Lower leg skin (tissue), 4 donors: ENCODE results near the gene ABCB9. TPM values are rescaled to one million over a fixed set of nuclear protein-coding genes. Genes with fewer than 3 reads are reported as not detected.

ENCODE experiments used
- DNase-seq, 2 donors: peaks; one replicate each; pipeline ENCODE4 v3.0.0-alpha.2; 2019; ENCODE audit warnings: low spot score in 2 of 2
- H3K4me3 ChIP-seq: fragments of 200-600 bp; sonication (generic); 2 replicates; pipeline ENCODE4 v1.5.1; 2017; ENCODE audit warnings: mild to moderate bottlenecking, low read depth; ENCODE audit not compliant: poor library complexity, severe bottlenecking
- POLR2A ChIP-seq, 2 donors: fragments of 450-650 bp; IDR thresholded peaks; one replicate each; pipeline ENCODE4 v1.6.1; 2016 to 2017; ENCODE audit warnings: antibody characterized with exemption in 2 of 2, mild to moderate bottlenecking in 1 of 2, moderate library complexity in 1 of 2
- WGBS, 2 donors: methylation state at CpG; one replicate each; pipeline ENCODE4 v1.1.5; 2018; 5-methylcytosine and 5-hydroxymethylcytosine counted together
- intact Hi-C: fragments of 100-400 bp; cut with DNase I; formaldehyde crosslinking; loops from one replicate; pipeline ENCODE4 v1.15.0; 2023; ENCODE audit warnings: low total_unique reads
- total RNA-seq, 4 donors: library from RNA; depleted of rRNA; stranded (reverse); fragments of >200 nt; gene quantifications; one replicate each; pipeline ENCODE4 v1.1.0, GENCODE V29; 2016
- TF ChIP-seq, protein P1 (sequence below), 3 donors: fragments of 450-650 bp; IDR thresholded peaks; one replicate each; pipeline ENCODE4 v1.5.1; 2016; ENCODE audit warnings: antibody characterized with exemption in 3 of 3, mild to moderate bottlenecking in 3 of 3, moderate library complexity in 2 of 3

ABCB9 gene
- total RNA-seq, 4 donors from 2014 or later, result 3.4 to 10.2 (median 7.2) TPM

DNA sequence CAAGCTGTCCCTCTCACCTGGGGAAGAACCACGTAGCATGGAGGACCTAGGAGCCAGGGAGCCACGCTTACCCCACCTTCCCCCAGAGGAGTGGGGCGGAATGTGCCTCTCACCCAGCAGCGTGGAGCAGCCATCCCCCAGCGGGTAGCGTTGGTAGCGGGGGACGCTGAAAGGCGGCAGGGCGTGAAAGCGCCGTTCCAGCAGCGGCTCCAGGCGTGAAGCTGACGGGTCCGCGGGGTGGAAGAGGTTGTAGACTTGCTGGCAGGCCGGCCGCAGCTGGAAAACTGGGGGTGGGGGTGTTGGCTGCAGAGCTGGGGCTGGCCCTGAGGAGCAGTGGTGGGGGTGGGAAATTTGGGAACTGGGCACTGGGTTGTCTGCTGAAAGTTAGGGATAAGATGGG lies 26.1 kb upstream of the ABCB9 start:
- intact Hi-C loops, result no loop called here
- H3K4me3 ChIP-seq, result no peak overlapping the region
- TF ChIP-seq POLR2A (IDR thresholded peaks at IDR 0.05), result no peak
- TF ChIP-seq, protein P1, sequence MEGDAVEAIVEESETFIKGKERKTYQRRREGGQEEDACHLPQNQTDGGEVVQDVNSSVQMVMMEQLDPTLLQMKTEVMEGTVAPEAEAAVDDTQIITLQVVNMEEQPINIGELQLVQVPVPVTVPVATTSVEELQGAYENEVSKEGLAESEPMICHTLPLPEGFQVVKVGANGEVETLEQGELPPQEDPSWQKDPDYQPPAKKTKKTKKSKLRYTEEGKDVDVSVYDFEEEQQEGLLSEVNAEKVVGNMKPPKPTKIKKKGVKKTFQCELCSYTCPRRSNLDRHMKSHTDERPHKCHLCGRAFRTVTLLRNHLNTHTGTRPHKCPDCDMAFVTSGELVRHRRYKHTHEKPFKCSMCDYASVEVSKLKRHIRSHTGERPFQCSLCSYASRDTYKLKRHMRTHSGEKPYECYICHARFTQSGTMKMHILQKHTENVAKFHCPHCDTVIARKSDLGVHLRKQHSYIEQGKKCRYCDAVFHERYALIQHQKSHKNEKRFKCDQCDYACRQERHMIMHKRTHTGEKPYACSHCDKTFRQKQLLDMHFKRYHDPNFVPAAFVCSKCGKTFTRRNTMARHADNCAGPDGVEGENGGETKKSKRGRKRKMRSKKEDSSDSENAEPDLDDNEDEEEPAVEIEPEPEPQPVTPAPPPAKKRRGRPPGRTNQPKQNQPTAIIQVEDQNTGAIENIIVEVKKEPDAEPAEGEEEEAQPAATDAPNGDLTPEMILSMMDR (IDR thresholded peaks at IDR 0.05), result no peak
- 82 to 87% methylated on average over 19 of the region's 19 CpGs for WGBS, 2 donors
- DNase-seq, result no peak

DNA sequence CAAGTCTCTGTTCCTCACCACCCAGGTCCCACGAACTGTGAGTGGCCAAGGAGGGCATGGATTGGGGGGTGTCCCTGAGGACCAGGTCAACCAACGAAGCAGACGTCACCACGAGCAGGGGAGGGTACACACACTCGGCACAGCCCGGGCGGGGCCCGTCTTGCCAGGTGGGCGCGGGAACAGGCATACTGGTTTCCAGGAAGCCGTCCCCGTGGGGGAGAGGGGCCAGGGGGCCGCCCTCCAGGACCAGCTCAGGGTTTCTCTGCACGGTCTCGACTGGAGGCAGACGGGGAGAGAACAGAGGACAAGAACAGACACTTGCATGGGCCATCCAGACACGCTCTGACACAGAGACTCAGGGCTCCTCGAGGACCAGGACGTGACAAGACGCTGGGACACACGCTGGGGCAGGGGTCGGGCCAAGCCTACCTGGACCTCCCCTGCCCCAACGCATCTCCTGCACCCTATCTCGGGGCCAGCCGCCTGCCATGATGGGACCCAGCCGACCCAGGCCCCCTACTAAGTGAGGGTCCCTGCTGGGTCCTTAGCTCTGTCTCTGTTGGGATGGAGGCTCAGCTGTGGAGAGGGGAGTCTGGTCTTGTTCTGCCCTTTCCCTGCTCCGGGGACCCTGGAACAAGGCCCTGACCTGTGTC lies 25.5 kb upstream of the ABCB9 start:
- no peak overlapping the region for H3K4me3 ChIP-seq
- intact Hi-C loops, result no loop called here
- WGBS, 2 donors, result 86% methylated on average over 25 to 27 of the region's 27 CpGs
- TF ChIP-seq POLR2A (IDR thresholded peaks at IDR 0.05), result no peak
- TF ChIP-seq, protein P1 (IDR thresholded peaks at IDR 0.05), result no peak
- no peak for DNase-seq

DNA sequence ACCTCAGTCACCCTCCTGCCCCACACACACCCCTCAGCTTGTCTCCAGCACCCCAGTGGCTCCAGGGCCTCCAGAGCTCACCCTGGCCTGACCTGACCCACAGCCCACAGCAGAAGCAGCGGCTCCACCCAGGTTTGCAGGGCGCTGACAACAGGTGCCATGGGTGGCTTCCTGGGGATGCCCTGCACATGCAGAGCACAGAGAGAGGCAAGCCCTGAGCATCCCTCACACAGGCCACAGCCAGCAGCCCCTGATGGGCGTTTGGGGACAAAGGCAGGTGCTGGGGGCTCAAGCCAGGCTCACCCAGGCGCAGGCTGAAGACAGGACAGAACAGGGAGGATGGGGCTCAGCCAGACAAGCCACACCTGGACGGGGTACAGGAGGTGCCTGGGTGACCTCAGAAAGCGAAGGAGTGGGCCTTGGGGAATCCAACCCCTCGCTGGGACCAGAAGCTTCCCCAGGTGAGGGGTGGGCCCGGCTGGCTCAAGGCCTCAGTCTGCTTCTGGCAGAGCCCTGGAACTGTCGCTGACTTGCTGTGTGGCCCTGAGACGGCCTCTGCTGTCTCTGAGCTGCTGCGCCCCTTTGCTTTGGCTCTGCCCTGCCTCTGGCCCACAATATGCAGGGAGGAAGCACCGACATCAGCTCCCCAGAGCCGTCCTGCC lies 24.8 kb upstream of the ABCB9 start:
- 89 to 94% methylated on average over 11 of the region's 13 CpGs for WGBS, 2 donors
- no peak for DNase-seq
- TF ChIP-seq, protein P1 (IDR thresholded peaks at IDR 0.05), result no peak
- no peak for TF ChIP-seq POLR2A (IDR thresholded peaks at IDR 0.05)
- no peak overlapping the region for H3K4me3 ChIP-seq
- intact Hi-C loops, result no loop called here

DNA sequence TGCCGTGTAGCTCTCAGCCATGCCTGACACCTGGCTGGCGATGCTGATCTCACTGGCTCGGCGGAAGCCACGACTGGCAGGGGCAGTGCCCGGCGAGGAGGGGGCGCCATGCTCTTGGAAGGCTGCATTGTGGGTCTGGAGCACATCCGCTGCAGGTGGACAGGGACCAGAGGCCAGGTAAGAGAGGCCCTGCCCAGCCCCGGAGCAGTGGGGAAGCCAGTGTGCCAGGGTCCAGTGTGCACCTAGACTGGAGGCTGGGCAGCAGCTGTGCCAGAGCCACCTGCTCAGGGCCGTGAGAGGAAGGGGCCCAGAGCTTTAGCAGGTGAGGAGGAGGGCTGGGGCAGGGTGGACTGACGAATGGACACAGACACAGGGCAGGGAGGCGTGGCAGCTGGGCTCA lies 24.3 kb upstream of the ABCB9 start:
- no peak overlapping the region for H3K4me3 ChIP-seq
- no peak for DNase-seq
- 84 to 85% methylated on average over 5 to 13 of the region's 13 CpGs for WGBS, 2 donors
- intact Hi-C loops, result no loop called here
- no peak for TF ChIP-seq POLR2A (IDR thresholded peaks at IDR 0.05)
- TF ChIP-seq, protein P1 (IDR thresholded peaks at IDR 0.05), result no peak

DNA sequence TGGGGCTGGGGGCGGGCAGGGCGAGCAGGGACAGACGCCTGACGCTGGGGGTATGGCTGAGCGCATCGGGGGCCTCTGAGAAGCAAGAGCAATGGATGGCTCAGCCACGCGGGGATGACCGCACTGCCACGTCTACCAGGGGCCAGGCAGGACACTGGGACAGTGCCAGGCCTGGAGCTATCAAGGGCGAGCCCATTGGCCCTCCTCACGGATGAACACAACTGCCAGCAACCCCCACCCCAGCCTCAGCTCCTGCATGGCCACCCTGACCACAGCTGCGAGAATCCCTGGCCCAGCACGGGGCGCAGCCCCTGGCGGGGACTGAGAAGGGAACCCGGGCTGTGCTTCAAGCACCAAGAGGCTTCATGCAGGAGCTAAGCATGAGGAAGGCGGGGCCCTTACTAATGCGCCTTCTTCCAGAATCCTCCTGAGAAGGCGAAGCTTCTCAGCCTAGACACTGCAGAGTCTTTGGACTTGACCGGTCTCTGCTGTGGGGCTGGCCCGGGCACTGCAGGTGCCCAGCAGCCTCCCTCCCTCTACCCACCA lies 23.7 kb upstream of the ABCB9 start:
- no peak for TF ChIP-seq POLR2A (IDR thresholded peaks at IDR 0.05)
- TF ChIP-seq, protein P1 (IDR thresholded peaks at IDR 0.05), result no peak
- no peak overlapping the region for H3K4me3 ChIP-seq
- DNase-seq, result no peak
- intact Hi-C loops, result no loop called here
- 90 to 94% methylated on average over 14 to 22 of the region's 22 CpGs for WGBS, 2 donors
